Activated CD8-positive, alpha-beta T cell treated with anti-CD3 and anti-CD28 coated beads, Interleukin-2, amount 10 ng/mL, durations not matched to agents 7 days and 5 days (primary cell): Measurements from ENCODE around the gene AGAP1. TPM values are rescaled to one million over a fixed set of nuclear protein-coding genes. Genes with fewer than 3 reads are reported as not detected.
"Not testable (repeated sequence)": the region's sequence is repeated elsewhere in the genome, so short reads cannot be mapped to it uniquely, and the experiment has no call there.

Source experiments
- ATAC-seq: fragments of 150-1000 bp; cut with Tn5 transposase; one replicate; pipeline ENCODE4 v1.10.0; 2021; ENCODE audit warnings: moderate library complexity
- CTCF ChIA-PET: fragments of 350-600 bp; sonication (Branson Sonifier 250); formaldehyde crosslinking; loops from one replicate; lab custom pipeline; 2021; ENCODE audit warnings: antibody characterized with exemption; lab: Charles Lee
- POLR2A ChIA-PET: fragments of 350-600 bp; sonication (Branson Sonifier 250); formaldehyde crosslinking; loops from one replicate; lab custom pipeline; 2021; ENCODE audit warnings: antibody characterized with exemption; lab: Charles Lee
- DNase-seq: peaks from one replicate; pipeline ENCODE4 v3.0.0-alpha.2; 2020
- H3K27ac Mint-ChIP-seq: one replicate; pipeline ENCODE4 v1.8.0; 2021; ENCODE audit warnings: mild to moderate bottlenecking, mixed read lengths
- H3K27me3 Mint-ChIP-seq: one replicate; pipeline ENCODE4 v1.8.0; 2021; ENCODE audit warnings: low read depth, mixed read lengths
- H3K36me3 Mint-ChIP-seq: one replicate; pipeline ENCODE4 v1.8.0; 2021; ENCODE audit warnings: low read depth, mixed read lengths
- H3K4me1 Mint-ChIP-seq: one replicate; pipeline ENCODE4 v1.8.0; 2021; ENCODE audit warnings: low read depth, mixed read lengths
- H3K4me3 Mint-ChIP-seq: one replicate; pipeline ENCODE4 v1.8.0; 2021; ENCODE audit warnings: mild to moderate bottlenecking, mixed read lengths
- H3K9me3 Mint-ChIP-seq: one replicate; pipeline ENCODE4 v1.8.0; 2022; ENCODE audit warnings: mixed read lengths; ENCODE audit not compliant: insufficient read depth
- total RNA-seq, 2 experiments: library from RNA; stranded (reverse); gene quantifications; one replicate each; pipeline ENCODE4 v1.2.3, GENCODE V29; 2021

The AGAP1 gene
- total RNA-seq, 2 experiments from 2014 or later: 0.82 to 1.3 TPM

DNA sequence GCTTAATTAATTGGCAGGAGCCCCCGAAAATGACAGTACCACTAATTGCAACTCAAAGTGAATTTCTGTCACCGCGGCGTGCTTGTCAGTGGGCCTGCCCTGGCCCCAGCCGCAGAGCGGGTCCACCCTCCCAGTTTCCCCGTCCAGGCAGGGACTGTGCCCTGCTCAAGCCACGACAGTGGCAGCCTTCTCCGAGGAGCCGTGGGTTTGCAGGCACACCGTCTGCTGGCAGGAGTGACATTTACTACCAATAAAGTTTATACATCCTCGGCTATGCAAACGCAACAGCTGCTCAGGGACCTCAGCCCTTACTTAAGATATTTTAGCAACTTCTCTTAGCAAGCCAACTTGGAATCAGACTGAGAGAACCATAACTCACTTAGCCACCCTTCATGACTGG lies 561.6 kb downstream of the AGAP1 start:
- DNase-seq (no peak), ATAC-seq (no peak)
- Mint-ChIP-seq H3K36me3 (no peaks in the 10 kb centered on the region), H3K4me3 (no peak overlapping the region), H3K27me3 (peaks cover 13% of the 10 kb centered on the region), H3K4me1 (no peaks in the 10 kb centered on the region), H3K9me3 (no peaks in the 10 kb centered on the region), H3K27ac (no peak overlapping the region)
- CTCF ChIA-PET: no interaction called here
- POLR2A ChIA-PET: no interaction called here

DNA sequence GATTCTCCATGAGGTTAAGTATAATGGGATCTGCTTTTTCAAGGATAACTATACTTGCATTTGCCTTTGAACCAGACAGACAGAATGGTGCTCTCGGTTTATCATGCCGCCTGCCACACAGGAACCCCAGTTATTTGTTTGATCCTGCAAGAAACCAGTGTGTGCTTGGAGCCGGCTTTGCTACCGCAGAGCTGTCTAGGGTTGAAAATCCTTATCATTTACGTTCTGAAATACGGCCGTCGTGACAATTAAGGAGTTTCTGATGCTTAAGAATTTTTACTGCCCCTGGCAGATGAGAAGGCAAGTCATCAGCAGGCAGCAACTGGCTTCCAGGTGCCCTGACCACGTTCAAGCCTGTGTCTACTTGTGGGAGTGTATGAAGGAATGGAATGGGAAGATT lies 562.3 kb downstream of the AGAP1 start:
- no peak for ATAC-seq

DNA sequence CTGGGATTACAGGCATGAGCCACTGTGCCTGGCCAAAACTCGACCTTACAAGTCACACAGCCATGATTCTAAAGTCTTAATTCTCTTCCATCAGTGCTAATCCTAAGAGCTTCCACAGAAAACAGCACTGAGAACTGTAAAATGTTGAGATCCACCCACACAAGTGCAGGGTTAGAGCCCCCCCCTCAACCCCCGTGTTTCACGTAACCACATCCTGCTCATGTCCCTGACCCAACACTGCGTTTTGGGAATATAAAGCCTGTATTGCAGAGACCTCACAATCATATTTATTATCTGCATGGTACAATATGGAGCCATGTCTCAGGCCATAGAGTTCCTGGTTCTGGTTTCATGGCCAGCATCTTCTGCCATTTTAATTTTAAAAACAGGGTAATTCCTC lies 563.5 kb downstream of the AGAP1 start:
- POLR2A ChIA-PET: no interaction called here
- CTCF ChIA-PET: no interaction called here
- DNase-seq: no peak
- Mint-ChIP-seq H3K27me3 (peaks cover 13% of the 10 kb centered on the region), H3K9me3 (no peaks in the 10 kb centered on the region), H3K27ac (no peak overlapping the region), H3K36me3 (no peaks in the 10 kb centered on the region), H3K4me1 (no peaks in the 10 kb centered on the region), H3K4me3 (no peak overlapping the region)
- ATAC-seq: no peak

More for the DNA sequence above, 562.3 kb downstream of the AGAP1 start:
- no peak overlapping the region for H3K4me3 Mint-ChIP-seq
- CTCF ChIA-PET: no interaction called here
- POLR2A ChIA-PET: no interaction called here
- H3K36me3 Mint-ChIP-seq: no peaks in the 10 kb centered on the region
- H3K9me3 Mint-ChIP-seq: no peaks in the 10 kb centered on the region
- peaks cover 13% of the 10 kb centered on the region for H3K27me3 Mint-ChIP-seq
- H3K27ac Mint-ChIP-seq: no peak overlapping the region
- no peak for DNase-seq
- no peaks in the 10 kb centered on the region for H3K4me1 Mint-ChIP-seq

DNA sequence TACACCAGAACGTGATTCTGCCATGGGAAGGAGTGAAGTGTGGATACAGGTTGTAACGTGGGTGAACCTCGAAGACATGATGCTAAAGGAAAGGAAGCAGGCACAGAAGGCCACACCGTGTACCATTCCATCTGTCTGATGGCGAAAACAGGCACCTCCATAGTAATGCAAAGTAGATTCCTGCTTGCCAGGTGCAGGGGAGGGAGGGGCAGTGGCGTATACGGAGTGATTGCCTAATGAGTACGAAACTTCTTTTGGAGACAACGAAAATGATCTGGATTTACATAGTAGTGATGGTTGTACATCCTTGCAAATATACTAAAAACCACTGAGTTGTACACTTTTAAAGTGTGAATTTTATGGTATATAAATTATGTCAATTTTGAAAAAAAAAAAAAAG lies 567.7 kb downstream of the AGAP1 start:
- Mint-ChIP-seq H3K27me3 (no peaks in the 10 kb centered on the region), H3K36me3 (no peaks in the 10 kb centered on the region), H3K27ac (no peak overlapping the region), H3K4me3 (no peak overlapping the region), H3K4me1 (no peaks in the 10 kb centered on the region), H3K9me3 (no peaks in the 10 kb centered on the region)
- ATAC-seq: no peak
- CTCF ChIA-PET: no interaction called here
- POLR2A ChIA-PET: no interaction called here
- DNase-seq: no peak

DNA sequence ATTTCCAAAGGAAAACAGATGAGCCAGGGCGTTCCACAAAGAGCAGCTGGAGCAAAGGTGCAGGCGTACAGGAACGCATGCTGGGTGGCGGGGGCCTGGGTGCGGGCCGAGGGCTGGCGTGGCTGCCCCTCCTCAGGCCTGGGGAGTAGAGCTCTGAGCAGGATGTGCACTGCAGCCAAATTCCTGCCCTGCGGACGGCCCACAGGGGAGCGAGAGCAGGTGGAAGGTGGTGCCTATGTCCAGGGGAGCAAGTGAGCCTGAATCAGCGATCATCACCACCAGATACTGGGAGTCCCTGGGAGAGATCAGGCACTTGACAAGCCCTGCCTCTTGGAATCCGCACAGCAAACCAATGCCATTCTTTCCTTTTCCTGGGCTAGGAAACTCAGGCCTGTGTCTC lies 568.1 kb downstream of the AGAP1 start:
- H3K4me3 Mint-ChIP-seq: no peak overlapping the region
- no peaks in the 10 kb centered on the region for H3K36me3 Mint-ChIP-seq
- H3K27me3 Mint-ChIP-seq: no peaks in the 10 kb centered on the region
- ATAC-seq (no peak), DNase-seq (no peak)
- no peak overlapping the region for H3K27ac Mint-ChIP-seq
- no peaks in the 10 kb centered on the region for H3K9me3 Mint-ChIP-seq
- ChIA-PET POLR2A (no interaction called here), CTCF (no interaction called here)
- H3K4me1 Mint-ChIP-seq: no peaks in the 10 kb centered on the region

DNA sequence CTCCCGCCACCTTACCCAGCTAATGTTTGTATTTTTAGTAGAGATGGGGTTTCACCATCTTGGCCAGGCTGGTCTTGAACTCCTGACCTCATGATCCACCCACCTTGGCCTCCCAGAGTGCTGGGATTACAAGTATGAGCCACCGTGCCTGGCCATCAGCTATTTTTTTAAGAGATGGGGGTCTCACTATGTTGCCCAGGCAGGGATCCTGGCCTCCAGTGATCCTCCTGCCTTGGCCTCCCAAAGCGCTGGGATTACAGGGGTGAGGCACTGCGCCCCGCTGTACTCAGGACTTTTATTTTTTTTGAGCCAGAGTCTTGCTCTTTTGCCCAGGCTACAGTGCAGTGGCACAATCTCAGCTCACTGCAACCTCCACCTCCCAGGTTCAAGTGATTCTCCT lies 569.0 kb downstream of the AGAP1 start:
- H3K27me3 Mint-ChIP-seq, H3K9me3 Mint-ChIP-seq, POLR2A ChIA-PET, CTCF ChIA-PET, H3K27ac Mint-ChIP-seq, H3K36me3 Mint-ChIP-seq, H3K4me3 Mint-ChIP-seq, ATAC-seq, DNase-seq, H3K4me1 Mint-ChIP-seq: not testable (repeated sequence)

DNA sequence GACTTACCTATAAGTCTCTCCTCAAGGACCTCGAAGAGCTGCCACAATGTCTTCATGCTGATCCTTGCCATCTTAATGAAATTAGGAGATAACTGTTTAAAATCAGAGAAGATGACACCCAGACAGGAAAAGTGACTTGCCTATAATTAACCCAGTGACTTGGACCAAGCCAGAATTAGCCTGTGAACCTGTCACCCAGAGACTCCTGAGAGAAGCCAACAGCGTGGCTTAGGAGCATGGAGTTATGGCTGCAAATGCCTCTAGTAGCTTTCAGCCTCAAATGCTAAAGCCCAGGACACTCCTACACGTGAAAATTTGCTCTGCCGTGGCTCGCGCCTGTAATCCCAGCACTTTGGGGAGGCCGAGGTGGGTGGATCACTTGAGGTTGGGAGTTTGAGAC lies 570.2 kb downstream of the AGAP1 start:
- CTCF ChIA-PET: no interaction called here

DNA sequence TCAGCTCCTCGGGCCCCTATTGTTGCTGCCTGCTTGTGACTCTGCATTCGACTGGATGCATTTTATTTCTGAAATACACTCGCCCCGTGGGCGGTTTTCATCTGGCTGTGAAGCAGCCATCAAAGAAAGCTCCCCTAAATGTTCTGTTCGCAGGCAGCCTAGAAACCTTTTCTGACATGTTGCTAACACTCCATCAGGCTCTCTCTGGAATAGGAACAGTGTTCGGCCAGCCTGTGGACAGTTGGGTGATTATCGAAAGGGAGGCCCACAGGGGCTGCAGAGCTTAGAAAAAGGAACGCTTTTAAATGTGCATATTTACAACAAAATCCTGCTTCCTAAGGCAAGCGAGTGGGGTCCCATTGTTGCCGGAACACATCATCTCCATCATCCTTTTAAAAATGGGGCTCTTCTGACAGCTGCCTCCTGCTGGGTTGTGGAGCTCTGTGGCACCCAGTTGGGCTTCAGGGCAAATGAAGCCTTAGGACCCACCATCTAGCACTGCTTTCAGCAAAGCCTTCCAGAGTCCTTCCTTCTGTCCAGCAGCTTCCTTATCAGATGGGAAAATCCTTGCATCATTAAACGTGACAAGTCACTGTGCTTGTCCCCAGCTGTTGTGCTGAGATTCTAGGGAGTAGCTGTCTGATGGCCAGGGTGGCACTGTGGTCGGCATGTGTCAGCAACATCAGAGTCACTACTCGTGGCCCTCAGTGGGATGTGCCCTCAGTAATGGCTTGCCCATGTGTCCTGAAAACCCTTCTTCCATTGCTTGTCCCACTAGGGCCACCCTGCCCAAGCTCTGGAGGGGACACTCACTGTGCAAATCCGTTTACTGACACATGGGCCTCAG lies 571.7 kb downstream of the AGAP1 start:
- no peak for DNase-seq
- ChIA-PET CTCF (no interaction called here), POLR2A (no interaction called here)
- Mint-ChIP-seq H3K27ac (no peak overlapping the region), H3K4me1 (no peaks in the 10 kb centered on the region), H3K27me3 (no peaks in the 10 kb centered on the region), H3K9me3 (no peaks in the 10 kb centered on the region), H3K36me3 (no peaks in the 10 kb centered on the region), H3K4me3 (no peak overlapping the region)
- ATAC-seq: no peak

More for the DNA sequence above, 570.2 kb downstream of the AGAP1 start:
- Mint-ChIP-seq H3K4me3 (no peak overlapping the region), H3K27ac (no peak overlapping the region), H3K9me3 (no peaks in the 10 kb centered on the region), H3K36me3 (no peaks in the 10 kb centered on the region), H3K4me1 (no peaks in the 10 kb centered on the region), H3K27me3 (no peaks in the 10 kb centered on the region)
- POLR2A ChIA-PET: no interaction called here
- DNase-seq: no peak
- no peak for ATAC-seq

DNA sequence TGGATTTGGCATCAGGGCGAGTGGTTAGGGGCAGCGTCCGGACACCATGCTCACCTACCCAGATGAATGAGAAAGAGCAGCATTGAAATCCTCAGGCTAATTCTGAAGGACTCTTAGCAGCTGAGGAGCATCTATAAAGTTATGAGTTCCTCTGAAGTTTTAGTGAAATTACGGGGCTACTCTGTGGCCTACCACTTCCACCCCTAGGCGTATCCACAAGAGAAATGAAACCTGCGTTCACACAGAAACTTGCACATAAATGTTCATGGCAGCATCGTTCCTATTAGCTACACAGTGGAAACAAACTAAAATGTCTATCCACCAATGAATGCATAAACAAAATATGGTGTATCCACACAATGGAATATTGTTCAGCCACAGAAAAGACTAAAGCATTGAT lies 576.4 kb downstream of the AGAP1 start:
- ATAC-seq: no peak
- H3K4me1 Mint-ChIP-seq: no peaks in the 10 kb centered on the region
- no peak overlapping the region for H3K27ac Mint-ChIP-seq
- CTCF ChIA-PET: no interaction called here
- POLR2A ChIA-PET: no interaction called here
- H3K4me3 Mint-ChIP-seq: no peak overlapping the region
- H3K27me3 Mint-ChIP-seq: no peaks in the 10 kb centered on the region
- H3K9me3 Mint-ChIP-seq: no peaks in the 10 kb centered on the region
- DNase-seq: no peak
- no peaks in the 10 kb centered on the region for H3K36me3 Mint-ChIP-seq

DNA sequence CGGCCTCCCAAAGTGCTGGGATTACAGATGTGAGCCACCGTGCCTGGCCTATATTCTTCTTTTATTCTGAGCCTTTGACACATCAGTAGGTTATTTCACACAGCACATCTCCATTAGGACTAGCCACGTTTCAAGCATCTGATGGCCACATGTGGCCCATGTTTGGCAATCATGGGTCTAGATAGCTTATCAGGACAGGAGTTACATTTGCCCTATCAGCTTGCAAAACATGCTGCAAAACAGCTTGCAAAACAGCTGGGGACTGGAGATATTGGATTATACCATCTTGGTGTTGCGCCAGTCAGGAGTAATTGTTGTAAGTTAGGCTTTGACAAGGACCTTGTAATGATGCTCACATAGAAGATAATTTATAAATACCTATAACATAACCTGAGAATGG lies 579.4 kb downstream of the AGAP1 start:
- ChIA-PET POLR2A (no interaction called here), CTCF (no interaction called here)
- ATAC-seq (no peak), DNase-seq (no peak)
- Mint-ChIP-seq H3K36me3 (no peaks in the 10 kb centered on the region), H3K9me3 (no peaks in the 10 kb centered on the region), H3K4me1 (no peaks in the 10 kb centered on the region), H3K27ac (no peak overlapping the region), H3K4me3 (no peak overlapping the region), H3K27me3 (no peaks in the 10 kb centered on the region)

DNA sequence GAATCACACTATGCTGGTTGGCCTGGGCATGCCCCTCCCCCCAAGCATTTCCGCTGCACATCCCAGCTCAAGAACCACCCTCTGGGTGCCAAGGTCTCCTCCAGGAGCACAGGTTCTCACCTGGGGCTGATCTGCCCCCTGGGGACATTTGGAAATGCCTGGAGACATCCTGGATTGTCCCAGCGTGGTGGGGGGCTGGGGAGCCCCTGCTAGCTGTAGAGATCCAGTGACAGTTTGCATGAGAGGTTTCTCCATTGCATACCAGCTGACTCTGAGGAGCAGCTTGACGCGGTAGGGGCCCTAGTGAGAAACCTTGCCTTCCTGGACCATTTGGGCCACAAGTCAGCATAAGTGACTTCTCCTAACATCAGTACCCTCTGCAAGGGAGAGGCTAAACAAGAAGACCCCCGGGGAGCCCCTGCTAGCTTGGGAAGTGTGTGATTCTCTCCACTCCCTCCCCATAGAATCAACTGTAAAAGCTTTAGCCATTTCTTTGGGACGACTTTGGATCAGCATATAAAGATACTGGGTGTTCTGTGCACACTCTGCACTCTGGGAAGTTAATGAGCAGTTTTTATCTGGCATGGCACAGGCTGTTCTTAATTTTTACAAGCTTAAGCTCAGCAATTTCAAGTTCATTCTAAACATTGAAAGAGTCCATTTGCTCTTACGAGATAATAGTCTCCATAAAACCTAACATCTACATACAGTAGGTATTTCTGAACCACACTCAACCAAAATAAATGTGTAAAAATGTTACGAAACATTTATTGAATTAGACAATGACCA lies 580.2 kb downstream of the AGAP1 start:
- Mint-ChIP-seq H3K36me3 (no peaks in the 10 kb centered on the region), H3K4me1 (no peaks in the 10 kb centered on the region), H3K27me3 (no peaks in the 10 kb centered on the region), H3K9me3 (no peaks in the 10 kb centered on the region), H3K4me3 (no peak overlapping the region), H3K27ac (no peak overlapping the region)
- CTCF ChIA-PET: no interaction called here
- DNase-seq (no peak), ATAC-seq (no peak)
- POLR2A ChIA-PET: no interaction called here

DNA sequence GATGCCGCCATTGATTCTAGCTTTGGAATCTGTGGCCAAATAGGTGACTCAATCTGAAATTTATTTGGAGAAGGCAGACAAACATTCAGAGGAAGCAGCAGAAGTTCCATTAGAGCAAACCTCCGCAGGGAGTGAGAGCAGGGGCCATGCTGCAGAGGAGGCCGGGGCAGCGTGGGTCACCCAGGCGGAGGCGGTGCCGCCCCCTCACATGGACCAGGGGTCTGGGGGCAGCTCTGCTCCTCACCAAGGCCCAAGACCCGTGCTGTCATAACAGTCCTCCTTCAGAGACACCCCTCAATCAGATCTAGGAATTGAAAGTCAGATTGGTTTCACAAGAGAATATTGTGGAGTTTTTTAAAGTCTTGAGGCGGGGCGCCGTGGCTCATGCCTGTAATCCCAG lies 582.0 kb downstream of the AGAP1 start:
- DNase-seq (no peak), ATAC-seq (no peak)
- ChIA-PET POLR2A (no interaction called here), CTCF (no interaction called here)
- H3K36me3 Mint-ChIP-seq: no peaks in the 10 kb centered on the region
- no peak overlapping the region for H3K4me3 Mint-ChIP-seq
- H3K27me3 Mint-ChIP-seq: no peaks in the 10 kb centered on the region
- H3K27ac Mint-ChIP-seq: no peak overlapping the region
- H3K9me3 Mint-ChIP-seq: no peaks in the 10 kb centered on the region
- no peaks in the 10 kb centered on the region for H3K4me1 Mint-ChIP-seq
